Caco-2 (cell line): Measurements from ENCODE around the gene FOLR2. TPM values are rescaled to one million over a fixed set of nuclear protein-coding genes. Genes with fewer than 3 reads are reported as not detected.
"Not testable (repeated sequence)": the region's sequence is repeated elsewhere in the genome, so short reads cannot be mapped to it uniquely, and the experiment has no call there.

Experiments used
- BruUV-seq: library from RNA; stranded (reverse); fragments of 400-500 nt; replicated peaks from 2 replicates; lab custom pipeline; 2021; lab: Mats Ljungman, UMichigan
- CTCF ChIA-PET: fragments of 300-600 bp; sonication (Branson Sonifier 250); formaldehyde crosslinking; loops from one replicate; lab custom pipeline; 2022; ENCODE audit warnings: antibody characterized with exemption; lab: Charles Lee
- POLR2A ChIA-PET: fragments of 300-600 bp; sonication (Branson Sonifier 250); formaldehyde crosslinking; loops from one replicate; lab custom pipeline; 2022; ENCODE audit warnings: antibody characterized with exemption; lab: Charles Lee
- DNase-seq, 2 experiments: peaks; one replicate each; pipeline versions ENCODE4 v3.0.0 to v3.0.0-alpha.2; 2020 to 2022
- H3K27me3 ChIP-seq: replicated peaks from 2 replicates; pipeline ENCODE4 v1.6.0; 2011; ENCODE audit warnings: low read length; ENCODE audit not compliant: control insufficient read depth, insufficient read depth
- H3K36me3 ChIP-seq: 2 replicates; pipeline ENCODE4 v1.5.1; 2011; ENCODE audit warnings: low read length; ENCODE audit not compliant: control insufficient read depth, insufficient read depth
- H3K4me1 ChIP-seq: fragments of 250-450 bp; sonication (Bioruptor Pico); 2 replicates; pipeline ENCODE4 v1.5.1; 2020; ENCODE audit warnings: mild to moderate bottlenecking
- H3K4me3 ChIP-seq: 2 replicates; pipeline ENCODE4 v1.5.1; 2011; ENCODE audit warnings: low read depth, mild to moderate bottlenecking, control low read depth, low read length
- H3K9me3 ChIP-seq: fragments of 250-450 bp; sonication (Bioruptor Pico); 2 replicates; pipeline ENCODE4 v1.5.1; 2020; ENCODE audit warnings: mild to moderate bottlenecking, moderate library complexity
- H3K27ac Mint-ChIP-seq: one replicate; pipeline ENCODE4 v1.8.0; 2022; ENCODE audit warnings: mixed read lengths; ENCODE audit not compliant: unreplicated experiment
- H3K27me3 Mint-ChIP-seq: one replicate; pipeline ENCODE4 v1.8.0; 2022; ENCODE audit warnings: mixed read lengths; ENCODE audit not compliant: insufficient read depth, unreplicated experiment
- H3K36me3 Mint-ChIP-seq: one replicate; pipeline ENCODE4 v1.8.0; 2022; ENCODE audit warnings: mild to moderate bottlenecking, mixed read lengths; ENCODE audit not compliant: insufficient read depth, unreplicated experiment
- H3K4me1 Mint-ChIP-seq: one replicate; pipeline ENCODE4 v1.8.0; 2022; ENCODE audit warnings: low read depth, mixed read lengths; ENCODE audit not compliant: unreplicated experiment
- H3K4me3 Mint-ChIP-seq: one replicate; pipeline ENCODE4 v1.8.0; 2022; ENCODE audit warnings: mild to moderate bottlenecking, moderate library complexity, mixed read lengths; ENCODE audit not compliant: unreplicated experiment
- H3K9me3 Mint-ChIP-seq: one replicate; pipeline ENCODE4 v1.8.0; 2022; ENCODE audit warnings: mixed read lengths; ENCODE audit not compliant: unreplicated experiment
- CTCF ChIP-seq, 2 experiments: fragments of 200-600 bp in 1 of 2; IDR thresholded peaks; 1 replicate in 1 of 2; 2 replicates in 1 of 2; pipeline versions ENCODE4 v1.5.1 to v1.8.0; 2011 to 2022; ENCODE audit warnings: antibody characterized with exemption in 1 of 2, control low read depth in 1 of 2, inconsistent platforms in 1 of 2, low read depth in 1 of 2, low read length in 1 of 2, mild to moderate bottlenecking in 1 of 2, moderate library complexity in 1 of 2; ENCODE audit not compliant: insufficient read depth in 1 of 2, severe bottlenecking in 1 of 2, unreplicated experiment in 1 of 2
- intact Hi-C: fragments of 100-400 bp; cut with micrococcal nuclease; formaldehyde crosslinking; loops from one replicate; pipeline ENCODE4 v1.10.0; 2022; ENCODE audit not compliant: unreplicated experiment
- total RNA-seq: library from RNA; stranded (reverse); gene quantifications from 2 replicates; pipeline ENCODE4 v1.2.3, GENCODE V29; 2022

Gene FOLR2
- total RNA-seq, 1 experiment from 2014 or later = not detected

- Mint-ChIP-seq H3K27me3 (peaks cover 15% of the 10 kb centered on the region), H3K27ac (no peak overlapping the region), H3K9me3 (no peaks in the 10 kb centered on the region), H3K36me3 (no peaks in the 10 kb centered on the region), H3K4me1 (no peaks in the 10 kb centered on the region), H3K4me3 (no peak overlapping the region)
- DNase-seq = no peak
- intact Hi-C loops = no loop called here
- CTCF ChIA-PET = interaction anchor here (1.5 kb wide), 1 partner anchor 165 kb away, joined by 4 read pairs; no protein-coding TSS in a partner anchor
- POLR2A ChIA-PET = no interaction called here
- H3K27me3 ChIP-seq = no peaks in the 10 kb centered on the region
- no TSS peak for BruUV-seq
- no peak overlapping the region for H3K4me3 ChIP-seq
- H3K9me3 ChIP-seq = no peaks in the 10 kb centered on the region
- H3K36me3 ChIP-seq = no peaks in the 10 kb centered on the region
- H3K4me1 ChIP-seq = 0 out of 2 replicates have a peak, but pooled peaks cover 3% of the 10 kb centered on the region
- TF ChIP-seq CTCF (IDR thresholded peaks at IDR 0.05; ENCODE audit: insufficient read depth in 1 of 2, low read depth in 1 of 2, low read length in 1 of 2, severe bottlenecking in 1 of 2, unreplicated experiment in 1 of 2) = no peak
Observed at GRCh38 chr11:72265951-72266350, 49.4 kb downstream of the FOLR2 start.

- H3K36me3 ChIP-seq, H3K27ac Mint-ChIP-seq, H3K27me3 ChIP-seq, H3K9me3 Mint-ChIP-seq, DNase-seq, H3K4me1 ChIP-seq, H3K4me3 Mint-ChIP-seq, H3K4me3 ChIP-seq, H3K36me3 Mint-ChIP-seq, POLR2A ChIA-PET, intact Hi-C loops, BruUV-seq, H3K4me1 Mint-ChIP-seq, H3K9me3 ChIP-seq: not testable (repeated sequence)
- CTCF ChIA-PET = interaction anchor here (1.2 kb wide), 1 partner anchor 164 kb away, joined by 4 read pairs; no protein-coding TSS in a partner anchor
- peaks cover 15% of the 10 kb centered on the region for H3K27me3 Mint-ChIP-seq
Observed at GRCh38 chr11:72266960-72267359, 50.4 kb downstream of the FOLR2 start.

- POLR2A ChIA-PET = no interaction called here
- no peaks in the 10 kb centered on the region for H3K27me3 ChIP-seq
- H3K9me3 ChIP-seq = no peaks in the 10 kb centered on the region
- Mint-ChIP-seq H3K27me3 (peaks cover 11% of the 10 kb centered on the region), H3K36me3 (peaks cover 2% of the 10 kb centered on the region), H3K27ac (no peak overlapping the region), H3K4me3 (no peak overlapping the region), H3K4me1 (no peaks in the 10 kb centered on the region), H3K9me3 (no peaks in the 10 kb centered on the region)
- no peaks in the 10 kb centered on the region for H3K36me3 ChIP-seq
- TF ChIP-seq CTCF (IDR thresholded peaks at IDR 0.05; ENCODE audit: insufficient read depth in 1 of 2, low read depth in 1 of 2, low read length in 1 of 2, severe bottlenecking in 1 of 2, unreplicated experiment in 1 of 2) = no peak
- intact Hi-C loops = no loop called here
- H3K4me1 ChIP-seq = 0 out of 2 replicates have a peak, but pooled peaks cover 3% of the 10 kb centered on the region
- no TSS peak for BruUV-seq
- CTCF ChIA-PET = interaction anchor here (0.6 to 1.2 kb wide), 2 partner anchors 163 to 572 kb away, joined by 4 read pairs; no protein-coding TSS in a partner anchor
- DNase-seq = no peak
- H3K4me3 ChIP-seq = no peak overlapping the region
Observed at GRCh38 chr11:72267956-72268617, 51.5 kb downstream of the FOLR2 start.

Other genes starting within 250 kb of the FOLR2 start
- 34.7 and 37.7 TPM in 2 replicates for gene IL18BP, start 217.9 kb upstream of the FOLR2 start, total RNA-seq
- gene NUMA1, start 136.3 kb upstream of the FOLR2 start, total RNA-seq = 182 and 190 TPM in 2 replicates
- gene LRRC51, start 135.9 kb upstream of the FOLR2 start, total RNA-seq = 13.7 and 13.8 TPM in 2 replicates
- 158 and 170 TPM in 2 replicates for gene LAMTOR1, start 113.5 kb upstream of the FOLR2 start, total RNA-seq
- gene TOMT, start 110.9 kb upstream of the FOLR2 start, total RNA-seq = not detected in 2 replicates
- gene ANAPC15, start 104.1 kb upstream of the FOLR2 start, total RNA-seq = 98.6 and 105 TPM in 2 replicates
- not detected in 2 replicates for gene FOLR3, start 81.1 kb upstream of the FOLR2 start, total RNA-seq
- 65.9 and 93.4 TPM in 2 replicates for gene FOLR1, start 24.7 kb upstream of the FOLR2 start, total RNA-seq
- gene INPPL1, start 8.0 kb downstream of the FOLR2 start, total RNA-seq = 393 and 396 TPM in 2 replicates
- not detected in 2 replicates for gene PHOX2A, start 27.4 kb downstream of the FOLR2 start, total RNA-seq
- 40.6 and 46.3 TPM in 2 replicates for gene CLPB, start 217.7 kb downstream of the FOLR2 start, total RNA-seq